ENCODE measurements around the gene ADAMTS1. TPM values are rescaled to one million over a fixed set of nuclear protein-coding genes. Genes with fewer than 3 reads are reported as not detected.
A peak's percentile ranks its signal among the peaks of the same experiment; 100 is the strongest.

Gene ADAMTS1
- total and polyA plus RNA-seq, 2 of the 4 experiments (the other 2 are of a cell fraction) = 116 to 317 TPM

GRCh38 chr21:26837539-26837938 lies 7.7 kb downstream of the ADAMTS1 start:
- H3K14ac ChIP-seq (replicated peaks; ENCODE audit: low read depth, low read length) = no peak overlapping the region; the same call in 1 of the 2 replicates
- no peak overlapping the region for H3K56ac ChIP-seq (ENCODE audit: extremely low read depth, insufficient read depth, low read length)
- BruUV-seq (replicated peaks) = no TSS peak
- ATAC-seq (ENCODE audit: low read depth) = no peak
- H3K4ac ChIP-seq (ENCODE audit: low read depth, low read length) = no peak overlapping the region
- intact Hi-C loops (cut with micrococcal nuclease) (no loop called here), in situ Hi-C loops (cut with MboI; ENCODE audit: low sequenced_read_pairs) (no loop called here), dilution Hi-C loops (cut with HindIII; ENCODE audit: low sequenced_read_pairs, unreplicated experiment) (no loop called here)
- no peak for DNase-seq
- no peak overlapping the region for H3K27ac ChIP-seq (ENCODE audit: insufficient read depth, low read length)
- H4K20me1 ChIP-seq (ENCODE audit: insufficient read depth, low read length) = peaks cover 79% of the 10 kb centered on the region
- no peak overlapping the region for H2AK9ac ChIP-seq (replicated peaks; ENCODE audit: low read depth, low read length, poor library complexity)
- no peak overlapping the region for H4K8ac ChIP-seq (ENCODE audit: low read depth in 2 of 2, low read length in 2 of 2)
- no peak overlapping the region for H3K4me3 ChIP-seq (ENCODE audit: insufficient read depth, low read depth, low read length)
- no CpG with 5 or more reads among the region's 3 CpGs for WGBS, 2 experiments (ENCODE audit: extremely low coverage in 2 of 2, insufficient read length in 1 of 2)
- no peak overlapping the region for H2BK15ac ChIP-seq (ENCODE audit: low read depth, low read length)
- H3K36me3 ChIP-seq (ENCODE audit: control insufficient read depth, insufficient read depth, low read length) = peaks cover 45% of the 10 kb centered on the region
- no peak overlapping the region for H3K18ac ChIP-seq (ENCODE audit: low read depth, low read length)
- POLR2A ChIA-PET (ENCODE audit: unreplicated experiment) = no interaction called here
- H3K9me1 ChIP-seq (ENCODE audit: insufficient read depth, low read length) = peaks cover 17% of the 10 kb centered on the region
- H3K4me2 ChIP-seq (ENCODE audit: low read depth, low read length) = peak overlapping the region; percentile 16; the same call in 1 of the 2 replicates
- peaks cover 3 to 50% of the 10 kb centered on the region in 2 experiments for H3K79me1 ChIP-seq (ENCODE audit: low read depth in 1 of 2, low read length in 2 of 2)
- TF ChIP-seq USF2 (IDR thresholded peaks at IDR 0.05; ENCODE audit: low read depth, low read length) (no peak), MAZ (IDR thresholded peaks at IDR 0.05; ENCODE audit: borderline replicate concordance, low read depth, low read length) (no peak), RAD21 (IDR thresholded peaks at IDR 0.05; ENCODE audit: low read length) (no peak), MXI1 (IDR thresholded peaks at IDR 0.05; ENCODE audit: borderline replicate concordance, low read depth, low read length) (no peak), NFE2L2 (IDR thresholded peaks at IDR 0.05; ENCODE audit: low read depth, low read length) (no peak), RFX5 (IDR thresholded peaks at IDR 0.05; ENCODE audit: low read depth, low read length) (no peak), POLR2A (IDR thresholded peaks at IDR 0.05; ENCODE audit: low read depth, low read length) (no peak)
- no peak overlapping the region for H4K91ac ChIP-seq (ENCODE audit: insufficient read depth, low read depth, low read length)
- no peak overlapping the region for H2BK120ac ChIP-seq (ENCODE audit: low read depth, low read length)
- H3K9me3 ChIP-seq (ENCODE audit: control insufficient read depth, insufficient read depth, low read length) = no peaks in the 10 kb centered on the region
- H3K9ac ChIP-seq (ENCODE audit: low read depth, low read length) = no peak overlapping the region
- no peak overlapping the region for H2BK20ac ChIP-seq (ENCODE audit: low read depth, low read length)
- no peak overlapping the region for H2BK5ac ChIP-seq (ENCODE audit: low read depth, low read length, poor library complexity, severe bottlenecking)
- CTCF ChIA-PET = interaction anchor here (0.6 to 1.3 kb wide), 2 partner anchors 56 to 78 kb away, joined by 3 read pairs; no protein-coding TSS in a partner anchor
- no peak overlapping the region for H4K5ac ChIP-seq (ENCODE audit: low read depth, low read length)
- peaks cover 4% of the 10 kb centered on the region for H3K4me1 ChIP-seq (ENCODE audit: control insufficient read depth, insufficient read depth, low read length)
- H2AFZ ChIP-seq (replicated peaks; ENCODE audit: low read length, poor library complexity) = no peak overlapping the region
- no peak overlapping the region for H2AK5ac ChIP-seq (ENCODE audit: low read depth, low read length)
- H3K23ac ChIP-seq (ENCODE audit: low read depth, low read length) = no peak overlapping the region
- H3K27me3 ChIP-seq (ENCODE audit: control insufficient read depth, insufficient read depth, low read length) = no peaks in the 10 kb centered on the region
